Amygdala (tissue), 56 donors: ENCODE results near the gene CABP7.
A peak's percentile ranks its signal among the peaks of the same experiment; 100 is the strongest.

Experiments
- DNase-seq, 56 donors: peaks; one replicate each; lab custom pipeline; 2025; lab: John Stamatoyannopoulos, UW

Gene CABP7

GRCh38 chr22:29701155-29701999 is 18.4 kb upstream of the CABP7 start:
- DNase-seq = no peak

DNA sequence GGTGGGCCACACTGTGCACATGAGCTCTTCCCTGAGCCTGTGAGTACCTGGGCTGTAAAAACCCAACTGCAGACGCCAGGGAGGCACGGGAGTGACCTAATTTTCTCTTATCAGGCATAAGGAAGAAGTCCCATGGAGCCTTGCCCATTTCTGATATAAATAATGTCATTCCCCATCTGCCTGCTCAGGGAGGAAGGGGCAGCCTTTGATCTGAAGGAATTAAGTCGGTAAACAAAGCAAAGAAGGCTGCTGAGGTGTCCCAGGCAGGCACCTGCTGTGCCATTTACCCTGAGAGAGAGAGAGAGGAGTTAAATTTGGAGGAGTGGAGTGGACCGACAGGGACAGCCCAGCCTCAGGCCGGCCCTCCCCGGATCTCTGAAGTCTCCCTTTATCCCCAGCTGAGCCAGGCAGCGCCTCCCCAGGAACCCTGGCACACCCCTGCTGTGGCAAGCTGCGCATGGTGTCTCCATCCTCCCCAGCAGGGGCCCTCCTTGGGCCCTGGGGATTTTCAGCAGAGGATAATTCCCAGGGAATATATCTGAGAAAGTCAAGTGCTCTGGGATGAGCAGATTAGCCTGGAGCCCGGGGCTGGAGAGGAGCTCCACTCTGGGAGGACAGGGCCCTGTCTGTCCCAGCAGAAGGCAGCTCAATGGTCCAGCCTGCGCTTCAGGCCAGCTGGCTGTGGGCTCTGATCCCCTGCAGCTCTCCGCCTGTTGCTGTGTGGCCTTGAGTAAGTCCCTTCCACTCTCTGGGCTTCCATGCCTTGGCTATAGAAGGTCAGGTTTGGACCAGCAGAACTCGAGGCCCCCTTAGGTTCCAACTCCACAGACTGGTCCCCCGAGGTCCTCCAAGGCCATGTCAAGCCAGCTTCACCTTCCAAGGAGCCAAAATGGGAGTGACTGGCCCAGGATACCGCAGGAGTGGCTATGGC is 17.5 kb upstream of the CABP7 start:
- peak in 3 of 56 donors; percentile 21 to 31 (median 29) for DNase-seq

- peak in 28 of 56 donors; percentile 10 to 62 (median 30) for DNase-seq
These were observed 16.8 kb upstream of the CABP7 start for GRCh38 chr22:29702931-29703501.

- no peak for DNase-seq
These were observed 16.1 kb upstream of the CABP7 start for GRCh38 chr22:29703569-29704195.

- peak in 52 of 56 donors; percentile 34 to 88 (median 72) for DNase-seq
These were observed 15.1 kb upstream of the CABP7 start for GRCh38 chr22:29704528-29705285.

DNA sequence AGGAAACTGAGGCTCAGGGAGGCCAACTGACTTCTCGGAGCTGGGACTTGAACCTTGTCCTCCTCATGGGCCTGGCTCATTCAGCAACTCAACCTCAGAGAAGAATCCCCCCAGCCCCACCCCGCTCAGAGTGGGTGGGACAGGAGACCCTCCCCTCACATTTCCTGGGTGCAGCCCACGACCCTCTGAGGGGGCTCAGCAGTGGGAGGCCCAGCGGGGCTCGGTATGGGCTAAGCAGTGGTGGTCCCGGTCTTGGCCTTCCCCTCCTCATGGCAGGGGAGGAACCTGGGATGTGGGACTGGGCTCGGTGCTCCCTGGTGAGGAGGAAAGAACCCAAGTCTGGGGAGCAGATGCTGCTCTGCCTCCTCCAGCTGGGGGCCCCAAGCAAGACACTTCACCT is 14.2 kb upstream of the CABP7 start:
- no peak for DNase-seq

- DNase-seq = no peak
These were observed 13.3 kb upstream of the CABP7 start for GRCh38 chr22:29706486-29706885.

DNA sequence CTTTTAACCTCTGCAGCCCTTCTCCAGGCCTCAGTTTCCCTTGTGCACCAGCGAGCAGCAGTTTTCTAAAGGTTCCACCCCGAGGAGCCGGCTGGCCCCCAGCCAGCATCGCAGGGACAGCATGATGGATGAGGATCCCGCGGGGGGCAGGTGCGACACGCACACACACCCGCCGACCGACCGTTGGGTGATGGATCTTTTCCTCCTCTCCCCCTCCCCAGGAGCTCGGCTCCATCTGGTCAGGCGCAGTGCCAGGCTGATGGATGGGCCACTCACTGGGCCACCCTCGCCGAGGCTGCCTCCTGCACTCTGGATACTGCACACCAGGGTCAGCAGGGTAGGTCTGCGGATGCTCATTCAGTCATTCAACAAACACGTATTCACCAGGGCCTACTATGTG is 12.8 kb upstream of the CABP7 start:
- DNase-seq = no peak

DNA sequence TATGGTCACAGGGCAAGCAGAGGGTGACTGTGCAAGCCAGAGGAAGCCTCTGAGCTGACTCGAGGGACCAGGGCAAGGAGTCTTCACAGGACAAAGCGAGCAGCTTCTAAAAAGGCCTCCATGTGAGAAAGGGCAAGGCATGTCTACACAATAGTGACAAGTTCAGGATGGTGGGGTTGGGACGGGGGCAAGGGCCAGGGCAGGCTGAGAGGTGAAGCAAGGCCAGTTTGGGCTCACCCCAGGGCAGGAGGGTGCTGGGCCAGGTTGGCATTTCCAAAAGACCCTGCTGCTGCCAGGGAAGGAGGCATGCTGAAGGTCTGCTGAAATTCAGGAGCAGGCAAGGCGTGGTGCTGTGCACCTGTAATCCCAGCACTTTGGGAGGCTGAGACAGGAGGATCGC is 12.3 kb upstream of the CABP7 start:
- DNase-seq = no peak

GRCh38 chr22:29710193-29710592 is 9.6 kb upstream of the CABP7 start:
- DNase-seq = no peak

DNA sequence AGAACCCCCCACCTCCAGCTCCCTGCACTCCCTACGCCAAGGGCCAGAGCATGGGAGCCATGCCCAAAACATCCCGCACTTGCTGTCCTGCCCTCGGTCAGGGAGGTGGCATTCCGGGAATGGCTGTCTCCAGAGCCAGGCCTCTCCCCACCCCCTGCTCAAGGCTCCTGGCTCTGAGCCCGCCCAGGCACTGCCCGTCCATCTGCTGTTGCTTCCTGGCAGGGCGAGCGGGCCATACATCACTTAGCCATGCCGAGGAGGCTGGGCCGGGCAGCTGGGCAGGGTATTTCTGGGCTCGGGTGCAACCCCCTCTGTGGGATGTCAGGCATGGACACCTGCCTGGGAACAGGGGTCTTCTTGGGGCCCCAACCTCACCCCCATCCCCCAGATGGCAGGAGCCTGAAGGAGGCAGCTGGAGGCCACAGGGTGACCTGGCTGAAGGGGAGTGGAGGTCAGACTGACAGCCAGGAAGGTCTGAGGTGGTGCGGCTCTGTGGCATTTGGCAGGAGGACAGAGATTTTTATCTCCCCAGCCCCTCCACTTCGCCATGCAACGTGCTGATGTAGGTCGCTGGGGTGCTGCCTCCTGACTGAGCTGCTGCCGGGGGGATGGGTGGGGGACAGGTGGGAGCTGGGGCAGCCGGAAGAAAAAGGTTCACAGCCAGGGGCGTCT is 8.7 kb upstream of the CABP7 start:
- peak in 1 of 56 donors; percentile 15 for DNase-seq

DNA sequence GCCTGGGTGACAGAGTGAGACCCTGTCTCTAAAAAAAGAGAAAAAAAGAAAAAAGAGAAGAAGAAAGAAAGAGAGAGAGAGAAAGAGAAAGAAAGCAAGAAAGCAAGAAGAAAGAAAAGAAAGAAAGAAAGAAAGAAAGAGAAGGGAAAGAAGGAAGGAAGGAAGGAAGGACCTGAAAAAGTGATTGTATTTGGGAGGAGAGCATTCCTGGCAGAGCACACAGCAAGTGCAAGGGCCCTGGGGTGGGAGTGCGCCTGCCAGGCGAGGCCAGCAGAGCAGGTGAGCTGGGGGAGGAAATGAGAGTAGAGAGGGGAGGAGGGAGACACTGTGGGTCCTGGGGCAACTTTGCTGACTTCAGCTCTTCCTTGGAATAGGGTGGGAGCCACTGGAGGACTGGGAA is 7.7 kb upstream of the CABP7 start:
- DNase-seq = no peak

DNA sequence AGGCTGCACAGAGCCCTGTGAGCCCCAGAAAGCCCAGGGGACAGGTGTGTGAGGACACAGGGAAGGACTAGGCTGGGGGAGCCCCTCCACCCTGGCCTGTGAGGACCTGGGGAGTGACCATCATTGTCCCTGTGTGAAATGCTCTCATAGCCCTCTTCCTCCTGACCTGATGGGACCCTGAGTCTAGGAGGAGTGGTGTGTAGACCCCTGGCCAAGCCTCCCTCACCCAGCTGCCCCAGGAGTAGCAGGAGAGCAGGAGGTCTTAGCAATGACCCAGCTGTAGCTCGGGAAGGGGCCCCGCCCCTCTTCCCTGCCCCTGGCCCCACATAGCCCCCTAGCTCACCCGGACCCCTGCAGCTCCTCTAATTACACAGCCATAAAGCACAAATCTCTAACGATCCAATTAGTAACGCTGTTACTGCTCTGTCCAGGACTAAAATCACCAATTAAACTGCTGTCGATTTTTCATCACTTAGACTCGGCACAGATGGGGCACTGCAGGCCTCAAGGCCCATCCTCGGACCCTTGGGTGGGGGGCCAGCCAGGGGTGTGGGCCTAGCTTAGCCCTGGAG is 6.6 kb upstream of the CABP7 start:
- DNase-seq = no peak

DNA sequence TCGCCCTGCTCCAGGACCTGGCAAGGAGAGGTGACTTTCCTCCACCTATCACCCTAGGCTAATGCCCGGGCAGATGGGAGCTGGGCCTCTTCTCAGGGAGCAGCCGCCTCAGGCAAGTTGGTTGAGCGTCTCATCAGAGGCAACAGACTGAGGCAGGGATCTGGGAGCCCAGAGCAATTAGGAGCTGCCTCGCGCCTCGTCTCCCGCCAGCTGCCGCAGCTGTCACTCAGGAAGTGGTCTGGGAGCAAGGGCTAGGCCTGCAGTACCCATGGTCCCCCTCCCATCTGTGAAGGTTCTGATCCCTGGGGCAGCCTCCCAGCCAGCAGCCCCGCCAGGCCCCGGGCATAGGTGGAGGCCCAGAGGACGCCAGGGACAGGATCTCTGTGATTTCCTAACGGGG is 4.6 kb upstream of the CABP7 start:
- DNase-seq = no peak

- no peak for DNase-seq
These were observed 4.1 kb upstream of the CABP7 start for GRCh38 chr22:29715705-29716104.

GRCh38 chr22:29716814-29717545 is 2.8 kb upstream of the CABP7 start:
- DNase-seq = peak in 54 of 56 donors; percentile 13 to 85 (median 58)

GRCh38 chr22:29717789-29718188 is 2.0 kb upstream of the CABP7 start:
- DNase-seq = no peak
